HG03442 (cell line): ENCODE results near the gene ANKRD17.
"Not testable (repeated sequence)": the region's sequence is repeated elsewhere in the genome, so short reads cannot be mapped to it uniquely, and the experiment has no call there.

Source experiments
- ATAC-seq: cut with Tn5 transposase; IDR thresholded peaks from one replicate; pipeline ENCODE4 v1.9.1; 2021; ENCODE audit warnings: mild to moderate bottlenecking, moderate library complexity; ENCODE audit not compliant: unreplicated experiment

ANKRD17 gene

DNA sequence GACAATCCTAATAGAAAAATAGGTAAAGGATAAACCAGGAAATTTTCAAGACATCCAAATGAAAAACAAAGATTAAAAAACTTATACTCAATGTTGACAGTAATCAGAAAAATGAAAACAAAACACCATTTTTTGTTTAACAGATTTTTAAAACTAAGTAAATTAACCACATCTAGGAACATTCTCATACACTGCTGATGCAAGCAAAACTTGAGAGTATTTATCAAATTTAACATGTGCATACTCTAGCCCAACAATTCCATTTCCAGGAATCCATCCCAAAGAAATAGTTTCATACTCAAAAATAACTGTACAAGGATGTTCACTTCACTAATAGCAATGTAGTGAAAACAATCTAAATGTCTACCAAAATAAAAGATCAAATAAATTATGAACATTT is 11.5 kb downstream of the ANKRD17 start:
- ATAC-seq, result no peak

DNA sequence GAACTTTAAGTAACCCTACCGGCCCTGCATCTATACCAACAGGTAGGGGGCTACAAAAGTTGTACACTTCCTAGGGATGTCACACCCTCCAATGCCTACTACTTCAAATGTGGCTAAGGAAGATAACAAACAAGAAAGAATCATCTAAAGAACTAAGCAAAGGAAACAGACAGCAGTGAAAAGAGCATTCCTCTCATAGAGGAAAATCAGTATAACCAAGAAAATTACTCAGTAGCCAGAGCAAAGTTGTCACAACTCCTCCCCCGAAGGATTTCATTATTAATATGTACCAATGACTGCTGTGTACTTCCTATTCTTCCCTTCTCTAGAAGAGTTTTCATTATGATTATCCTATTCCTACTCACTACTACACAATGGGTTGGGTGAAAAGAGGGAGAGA is 12.6 kb downstream of the ANKRD17 start:
- ATAC-seq, result no peak

DNA sequence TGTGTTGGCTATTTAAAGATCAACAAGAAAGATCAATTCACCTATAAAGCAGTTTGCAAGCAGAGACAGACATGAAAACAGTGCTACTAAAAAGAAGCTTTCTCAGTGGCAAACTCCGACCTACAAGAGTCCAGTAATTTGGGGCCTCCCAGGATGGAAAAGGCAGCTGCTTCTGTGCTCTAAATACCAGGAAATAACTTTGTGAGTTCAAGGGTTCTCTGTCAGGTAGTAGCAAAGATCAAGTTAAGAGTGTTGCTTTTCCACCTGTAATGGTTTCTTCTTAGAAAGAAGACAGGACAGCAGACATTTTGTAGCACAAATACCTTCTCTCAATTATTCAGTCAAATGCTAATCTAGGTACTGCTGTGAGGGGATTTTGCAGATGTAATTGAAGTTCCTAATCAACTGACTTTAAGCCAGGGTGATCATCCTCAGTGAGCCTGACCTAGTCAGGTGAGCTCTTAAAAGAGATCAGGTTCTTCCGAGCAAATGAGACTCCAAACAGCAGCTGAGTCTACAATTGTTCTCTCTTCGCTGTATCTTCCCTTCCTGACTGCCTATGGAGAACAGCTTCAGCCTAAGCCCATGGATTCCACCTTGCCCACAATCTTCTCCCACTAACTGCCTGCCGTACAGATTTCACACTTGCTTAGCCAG is 13.5 kb downstream of the ANKRD17 start:
- ATAC-seq, result no peak

DNA sequence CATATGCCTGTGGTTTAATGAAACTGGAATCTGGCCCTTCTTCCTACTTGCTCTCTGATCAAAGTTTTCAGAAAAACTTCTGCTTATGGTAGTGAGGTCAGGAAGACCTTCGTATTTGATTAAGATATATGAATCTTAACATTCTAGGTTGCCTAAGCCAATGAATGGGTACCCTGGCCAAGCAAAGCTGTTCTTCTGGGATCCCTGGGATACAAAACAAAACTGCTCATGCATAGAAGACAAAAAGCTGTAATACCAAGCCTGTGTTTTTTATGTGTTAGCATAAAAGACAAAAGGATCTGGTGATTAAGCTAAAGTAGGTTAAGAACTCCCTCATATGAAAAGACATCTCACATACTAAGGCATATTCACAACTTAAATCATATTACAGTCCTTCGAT is 21.6 kb downstream of the ANKRD17 start:
- no peak for ATAC-seq

DNA sequence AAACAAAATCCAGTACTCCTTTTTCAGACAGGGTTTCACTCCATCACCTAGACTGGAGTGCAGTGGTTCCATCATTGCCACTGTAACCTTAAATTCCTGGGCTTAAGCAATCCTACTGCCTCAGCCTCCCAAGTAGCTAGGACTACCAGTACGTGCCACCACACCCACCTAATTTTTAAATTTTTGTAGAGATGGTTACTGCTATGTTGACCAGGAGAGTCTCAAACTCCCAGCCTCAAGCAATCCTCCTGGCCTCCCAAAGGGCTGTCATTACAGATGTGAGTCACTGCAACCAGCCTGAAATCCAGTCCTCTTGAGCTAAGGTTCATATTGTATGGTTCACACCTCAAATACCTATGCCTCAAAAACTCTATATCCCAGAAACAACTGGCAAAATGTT is 22.4 kb downstream of the ANKRD17 start:
- no peak for ATAC-seq

DNA sequence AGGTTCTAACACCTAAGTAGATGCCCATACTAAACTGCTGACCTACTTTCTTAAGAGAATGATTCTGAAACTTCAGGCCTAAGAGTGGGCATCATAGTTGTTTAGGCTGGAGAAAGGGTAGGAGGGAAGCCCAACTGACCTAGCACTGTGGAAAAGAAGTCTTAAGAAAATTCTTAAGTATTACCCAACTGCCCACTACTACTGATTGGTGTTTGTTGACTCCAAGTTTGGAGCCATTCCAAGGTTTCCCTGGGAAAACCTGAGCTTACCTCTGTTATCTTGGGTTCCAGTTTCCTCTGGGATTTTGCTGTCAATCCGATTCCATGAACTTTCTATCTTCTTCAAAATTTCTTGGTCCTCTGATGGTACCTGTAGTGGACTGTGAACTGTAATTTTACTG is 23.9 kb downstream of the ANKRD17 start:
- no peak for ATAC-seq

DNA sequence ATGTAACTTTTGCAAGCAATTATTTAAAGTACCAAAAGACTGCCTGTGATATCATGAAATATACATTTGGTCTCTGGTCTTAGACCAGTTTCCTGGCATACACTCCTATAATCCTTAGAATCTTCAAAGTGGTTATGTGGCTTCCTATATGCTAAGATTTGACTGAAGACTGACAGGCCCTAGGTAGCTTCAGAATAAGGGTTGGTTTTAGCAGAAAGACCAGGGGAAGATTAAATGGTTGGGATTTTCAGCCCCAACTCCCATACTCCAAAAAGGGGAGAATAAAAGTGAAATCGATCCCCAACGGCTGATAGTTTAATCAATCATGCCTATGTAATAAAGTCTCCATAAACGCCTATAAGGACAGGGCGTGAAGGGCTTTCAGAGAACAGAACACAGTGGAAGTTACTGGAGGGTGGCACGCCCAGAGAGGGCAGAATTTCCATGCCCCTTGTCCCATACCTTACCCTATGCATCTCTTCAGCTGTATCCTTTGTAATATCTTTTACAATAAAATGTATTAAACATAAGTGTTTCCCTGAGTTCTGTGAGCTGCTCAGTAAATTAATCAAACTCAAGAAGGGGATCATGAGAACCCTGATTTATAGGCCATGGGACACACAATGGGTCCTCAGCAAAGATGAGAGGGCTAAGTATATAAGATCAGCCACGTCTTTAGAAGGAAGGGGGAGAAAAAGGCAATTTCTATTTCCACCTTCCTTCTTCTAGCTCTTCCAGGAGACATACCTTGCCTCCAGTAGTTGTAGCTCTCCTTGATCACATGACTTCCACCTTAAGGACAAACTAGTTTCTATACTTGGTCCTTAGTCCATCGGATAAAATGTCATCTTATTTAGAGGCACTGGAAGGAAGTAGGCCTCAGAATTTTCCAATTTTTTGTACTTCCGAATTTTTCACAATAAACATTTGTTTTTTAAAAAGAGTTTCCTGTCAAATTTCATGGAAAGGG is 26.8 kb downstream of the ANKRD17 start:
- no peak for ATAC-seq

DNA sequence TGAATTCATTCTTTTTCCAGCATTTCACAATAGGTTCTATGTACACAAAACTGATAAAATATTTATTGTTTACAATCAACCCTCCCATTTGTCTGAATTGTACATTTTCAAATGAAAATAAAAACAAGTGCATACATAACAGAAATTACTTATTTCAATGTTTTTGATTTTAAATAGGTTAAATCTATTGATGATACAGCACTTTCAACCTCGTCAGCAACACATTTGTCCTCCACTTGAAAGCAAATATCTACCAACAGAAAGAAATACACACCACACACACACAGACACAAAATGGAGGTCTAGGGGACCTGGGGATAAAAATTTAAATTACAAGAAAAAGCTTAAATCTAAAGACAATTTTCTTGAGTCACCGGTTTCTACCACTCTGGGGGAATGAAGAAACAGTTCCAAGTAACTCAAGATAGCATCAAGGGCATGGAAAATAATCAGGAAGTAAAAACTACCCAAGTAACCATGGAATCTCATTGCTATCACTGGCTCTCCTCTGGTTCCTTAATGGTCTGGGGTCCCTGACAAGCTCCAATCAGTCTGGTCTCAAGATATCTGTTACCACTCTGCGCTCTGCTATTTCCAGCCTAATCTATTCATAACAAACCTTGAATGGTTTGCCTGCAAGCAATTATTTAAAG is 27.6 kb downstream of the ANKRD17 start:
- no peak for ATAC-seq

DNA sequence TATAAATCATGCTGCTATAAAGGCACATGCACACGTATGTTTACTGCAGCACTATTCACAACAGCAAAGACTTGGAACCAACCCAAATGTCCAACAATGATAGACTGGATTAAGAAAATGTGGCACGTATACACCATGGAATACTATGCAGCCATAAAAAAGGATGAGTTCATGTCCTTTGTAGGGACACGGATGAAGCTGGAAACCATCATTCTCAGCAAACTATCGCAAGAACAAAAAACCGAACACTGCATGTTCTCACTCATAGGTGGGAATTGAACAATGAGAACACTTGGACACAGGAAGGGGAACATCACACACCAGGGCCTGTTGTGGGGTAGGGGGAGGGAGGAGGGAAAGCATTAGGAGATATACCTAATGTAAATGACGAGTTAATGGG is 29.8 kb downstream of the ANKRD17 start:
- ATAC-seq, result not testable (repeated sequence)

DNA sequence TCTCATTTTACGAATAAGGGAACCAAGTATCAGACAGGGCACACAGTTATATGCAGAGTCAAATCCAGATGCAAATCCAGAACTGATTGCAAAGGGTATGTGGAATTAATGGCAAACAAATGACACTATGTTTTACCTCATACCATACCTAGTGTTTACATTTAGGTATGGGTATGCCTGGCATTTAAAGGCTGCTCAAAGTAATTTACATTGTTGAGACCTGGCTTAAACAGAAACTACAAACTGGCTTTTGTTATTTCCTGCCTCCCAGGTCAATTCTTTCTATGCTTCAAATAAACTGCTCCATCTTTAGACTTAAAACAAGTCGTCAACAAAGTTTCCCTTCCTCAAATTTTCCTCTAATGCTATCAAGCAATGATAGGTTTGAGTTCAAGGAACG is 33.7 kb downstream of the ANKRD17 start:
- ATAC-seq, result no peak

DNA sequence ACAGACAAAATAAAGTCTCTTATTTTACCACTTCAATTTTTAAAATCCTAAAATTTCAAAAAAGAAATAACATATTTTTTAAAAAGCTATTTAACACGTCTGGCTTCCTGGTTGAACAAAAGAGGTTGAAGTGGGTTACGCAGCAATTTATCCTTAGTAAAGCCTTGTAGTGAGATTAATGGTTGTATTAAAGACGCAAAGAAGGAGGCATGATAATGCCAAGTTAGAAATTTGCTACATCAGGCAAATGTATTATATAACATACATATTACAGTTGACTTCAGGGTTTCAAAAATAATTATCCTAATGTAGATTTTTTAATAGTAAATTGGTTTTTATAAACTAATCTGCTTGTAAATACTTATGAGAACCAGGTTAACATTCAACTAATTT is 35.3 kb downstream of the ANKRD17 start:
- ATAC-seq, result no peak

DNA sequence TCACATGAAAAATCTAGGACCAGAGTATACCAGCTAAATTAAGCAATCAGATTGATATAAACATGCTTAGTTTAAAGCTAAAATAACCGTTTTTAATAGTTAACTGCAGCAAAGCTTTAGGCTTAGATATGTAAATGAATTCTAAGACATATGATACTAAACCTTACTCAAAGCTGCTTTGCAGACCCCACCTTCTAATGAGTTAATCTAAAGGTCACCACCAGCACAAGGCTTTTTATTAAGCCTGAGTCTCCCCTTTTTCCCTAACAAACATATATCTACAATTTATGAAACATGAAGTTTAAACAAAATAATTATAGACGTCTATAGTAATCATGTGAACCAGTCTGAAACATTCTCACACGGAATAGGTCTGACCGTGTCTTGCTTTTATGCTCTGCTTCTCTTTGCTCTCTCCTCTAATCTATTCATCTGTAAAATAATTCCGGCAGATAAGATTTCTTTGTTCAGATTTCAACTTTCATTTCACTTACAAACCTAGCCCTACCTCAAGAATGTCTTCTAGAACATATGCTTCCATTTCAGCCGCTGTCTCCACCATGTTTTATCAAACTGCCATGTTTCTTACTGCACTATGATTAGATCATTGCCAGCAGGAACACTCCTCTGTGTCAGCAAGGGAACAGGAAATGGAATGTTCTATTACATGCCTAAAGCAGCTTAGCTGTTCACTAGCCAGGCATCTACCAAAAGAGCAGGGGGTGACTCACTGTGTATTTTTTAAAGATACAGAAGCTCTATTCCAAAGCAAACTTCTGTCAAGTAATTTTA is 35.9 kb downstream of the ANKRD17 start:
- ATAC-seq, result peak; percentile 99

DNA sequence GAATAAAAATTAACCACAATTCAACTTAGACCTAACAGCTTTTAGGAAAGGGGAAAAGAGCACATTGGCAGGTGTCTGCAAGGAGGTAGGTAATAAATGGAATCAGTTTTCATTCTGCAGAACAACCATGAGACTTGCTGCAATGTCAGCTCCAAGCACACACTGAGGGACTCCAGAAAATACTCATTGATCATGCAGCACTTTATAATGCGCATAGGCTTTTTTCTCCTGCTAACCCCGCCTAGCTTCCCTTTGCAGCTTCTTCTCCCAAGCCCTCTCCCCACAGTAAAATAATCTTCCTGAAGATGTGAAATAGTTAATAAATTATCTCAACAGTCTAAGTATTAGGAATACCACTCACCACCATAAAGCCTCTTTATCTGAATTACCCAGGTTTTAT is 36.9 kb downstream of the ANKRD17 start:
- ATAC-seq, result no peak

DNA sequence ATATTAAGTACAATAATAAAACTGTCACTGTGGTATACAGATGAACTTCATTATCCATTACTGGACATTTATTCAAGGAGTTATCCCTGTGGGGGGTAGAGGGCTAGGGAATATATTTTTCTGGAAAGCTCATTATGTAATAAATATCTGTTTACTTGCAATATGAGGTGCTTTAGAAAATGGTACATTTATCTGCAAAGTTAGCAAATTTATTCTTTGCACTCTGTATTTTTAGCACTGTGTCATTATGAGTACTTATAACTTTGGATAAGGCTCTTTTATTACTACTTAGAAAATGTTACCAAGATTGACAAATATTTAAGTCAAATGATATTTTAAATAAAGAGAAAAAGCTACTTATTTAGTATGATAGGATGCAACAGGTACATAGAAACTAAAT is 37.8 kb downstream of the ANKRD17 start:
- no peak for ATAC-seq

DNA sequence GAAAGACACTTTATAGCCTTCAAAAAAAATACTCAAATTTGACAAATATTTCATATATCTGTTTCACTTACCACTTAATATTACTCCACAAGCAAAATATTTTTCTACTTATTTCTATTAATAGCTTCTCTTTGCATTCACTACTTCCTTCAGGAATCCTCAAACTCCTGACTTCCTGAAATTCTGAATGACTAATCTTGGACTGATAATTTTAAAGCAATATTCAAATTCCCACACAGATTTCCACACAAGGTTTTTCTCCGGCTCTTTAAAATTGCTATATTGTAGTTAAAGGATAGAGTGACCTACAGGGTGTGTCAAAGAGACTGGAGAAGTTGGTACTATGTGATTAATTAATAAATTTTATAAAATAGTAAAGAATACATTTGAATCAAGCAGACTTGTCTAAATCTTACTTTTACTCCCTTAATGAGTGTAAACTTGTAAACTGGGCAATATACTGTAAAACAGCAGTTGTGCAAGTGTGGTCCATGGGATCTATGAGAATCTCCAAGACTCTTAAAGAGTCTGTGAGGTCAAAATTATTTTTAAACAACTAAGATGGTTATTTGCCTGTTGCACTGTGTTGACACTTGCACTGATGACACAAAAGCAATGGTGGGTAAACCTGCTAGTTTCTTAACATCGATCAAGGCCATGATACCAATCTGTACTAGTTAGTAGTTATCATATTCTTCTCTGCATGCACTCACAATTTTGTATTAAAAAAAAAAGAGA is 44.5 kb downstream of the ANKRD17 start:
- no peak for ATAC-seq

DNA sequence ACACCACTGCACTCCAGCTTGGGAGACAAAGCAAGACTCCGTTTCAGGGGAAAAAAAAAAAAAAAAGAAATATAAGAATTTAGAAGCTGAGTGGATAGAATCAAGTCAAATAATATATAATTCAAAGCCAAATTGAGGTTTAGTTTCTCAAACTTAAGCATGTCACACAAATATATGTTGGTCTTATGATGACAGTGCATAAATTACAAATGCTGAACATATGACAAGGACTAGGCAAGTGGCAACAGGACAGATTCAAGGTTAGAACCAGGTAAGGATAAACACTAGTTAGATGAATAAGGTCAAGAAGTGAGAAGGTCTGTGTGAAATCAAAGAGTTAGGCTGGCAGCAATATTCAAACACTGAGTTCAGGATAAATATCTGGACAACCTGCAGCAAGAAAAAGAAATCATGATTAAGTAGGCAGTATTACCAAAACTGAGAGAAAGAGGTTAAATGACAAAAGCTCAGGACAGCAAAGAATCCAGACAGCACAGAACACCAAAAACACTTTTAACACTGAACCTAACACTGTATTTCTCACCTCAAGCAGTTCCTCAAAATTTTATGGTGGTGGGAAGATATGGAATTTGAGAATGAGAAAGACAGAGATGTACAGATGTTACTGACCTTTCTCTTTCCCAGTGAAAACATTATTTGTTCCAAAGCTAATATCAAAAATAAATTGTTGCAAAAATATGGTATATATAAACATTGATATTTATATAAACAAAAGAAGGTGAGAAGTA is 45.4 kb downstream of the ANKRD17 start:
- no peak for ATAC-seq

DNA sequence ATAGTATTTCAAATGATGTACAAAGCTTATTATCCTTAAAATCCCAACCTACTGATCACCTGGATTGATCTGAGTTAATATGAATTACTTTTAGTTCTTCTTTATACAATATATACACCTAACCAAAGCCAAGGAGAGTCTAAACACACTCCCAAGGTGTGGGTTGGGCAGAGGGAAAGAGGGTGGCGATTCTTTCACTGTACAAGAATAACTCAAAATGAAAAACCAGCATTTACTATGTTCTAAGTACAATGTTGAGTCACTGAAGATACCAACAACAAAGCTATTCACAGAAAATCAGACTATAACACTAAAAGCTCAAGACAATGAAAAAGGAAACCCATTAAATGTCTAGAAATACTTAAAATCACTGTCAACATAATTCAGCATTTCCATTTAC is 46.6 kb downstream of the ANKRD17 start:
- no peak for ATAC-seq

DNA sequence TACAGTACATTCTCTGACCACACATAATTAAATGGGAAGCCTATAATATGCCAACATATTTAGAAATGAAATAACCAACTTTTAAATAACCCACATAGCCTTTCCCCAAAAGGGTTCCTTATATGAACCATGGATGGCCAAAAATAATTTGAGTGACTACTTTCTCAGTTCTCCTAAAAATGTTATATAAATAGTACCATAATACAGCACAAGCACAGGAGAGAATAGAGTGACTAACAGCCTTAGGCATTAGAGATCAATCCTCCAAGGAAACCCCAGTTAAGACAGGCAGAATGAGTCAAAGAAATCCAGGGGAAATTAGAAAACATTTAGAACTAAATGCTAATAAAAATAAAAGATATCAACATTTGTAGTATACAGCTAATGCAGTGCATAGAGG is 50.2 kb downstream of the ANKRD17 start:
- ATAC-seq, result no peak

DNA sequence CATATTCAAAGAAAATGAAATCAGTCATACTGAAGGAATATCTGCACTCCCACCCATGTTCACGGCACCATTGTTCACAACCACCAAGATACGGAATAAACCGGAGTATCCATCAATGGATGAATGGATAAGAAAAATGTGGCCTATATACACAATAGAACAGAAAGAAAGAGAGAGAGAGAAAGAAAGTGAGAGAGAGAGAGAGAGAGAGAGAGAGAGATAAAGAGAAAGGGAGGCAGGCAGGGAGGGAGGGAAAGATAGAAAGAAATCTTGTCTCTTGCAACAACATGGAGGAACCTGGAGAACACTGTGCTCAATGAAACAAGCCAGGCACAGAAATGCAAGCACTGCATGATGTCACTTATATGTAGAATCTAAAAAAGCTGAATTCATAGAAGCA is 52.4 kb downstream of the ANKRD17 start:
- no peak for ATAC-seq

DNA sequence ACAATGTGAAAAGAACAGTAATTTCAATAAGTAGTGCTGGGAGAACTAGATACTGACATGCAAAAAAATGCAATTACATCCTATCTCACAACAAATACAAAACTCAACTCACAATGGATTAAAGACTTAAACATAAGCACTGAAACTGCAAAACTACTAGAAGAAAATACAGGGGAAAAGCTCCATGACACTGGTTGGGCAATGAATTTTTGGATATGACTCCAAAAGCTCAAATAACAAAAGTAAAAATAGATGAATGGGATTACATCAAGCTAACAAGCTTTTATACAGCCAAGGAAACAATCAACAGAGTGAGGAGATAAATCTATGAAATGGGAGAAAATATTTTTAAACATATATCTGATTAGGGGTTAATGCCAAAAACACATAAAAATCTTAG is 53.1 kb downstream of the ANKRD17 start:
- ATAC-seq, result no peak
